Raji (cell line): ENCODE results near the gene TGFBRAP1.

Experiments
- POLR2A ChIP-seq: IDR thresholded peaks from 2 replicates; pipeline ENCODE4 v1.6.1; 2011; ENCODE audit warnings: low read depth, low read length, control low read depth; ENCODE audit not compliant: insufficient read depth

The TGFBRAP1 gene, protein sequence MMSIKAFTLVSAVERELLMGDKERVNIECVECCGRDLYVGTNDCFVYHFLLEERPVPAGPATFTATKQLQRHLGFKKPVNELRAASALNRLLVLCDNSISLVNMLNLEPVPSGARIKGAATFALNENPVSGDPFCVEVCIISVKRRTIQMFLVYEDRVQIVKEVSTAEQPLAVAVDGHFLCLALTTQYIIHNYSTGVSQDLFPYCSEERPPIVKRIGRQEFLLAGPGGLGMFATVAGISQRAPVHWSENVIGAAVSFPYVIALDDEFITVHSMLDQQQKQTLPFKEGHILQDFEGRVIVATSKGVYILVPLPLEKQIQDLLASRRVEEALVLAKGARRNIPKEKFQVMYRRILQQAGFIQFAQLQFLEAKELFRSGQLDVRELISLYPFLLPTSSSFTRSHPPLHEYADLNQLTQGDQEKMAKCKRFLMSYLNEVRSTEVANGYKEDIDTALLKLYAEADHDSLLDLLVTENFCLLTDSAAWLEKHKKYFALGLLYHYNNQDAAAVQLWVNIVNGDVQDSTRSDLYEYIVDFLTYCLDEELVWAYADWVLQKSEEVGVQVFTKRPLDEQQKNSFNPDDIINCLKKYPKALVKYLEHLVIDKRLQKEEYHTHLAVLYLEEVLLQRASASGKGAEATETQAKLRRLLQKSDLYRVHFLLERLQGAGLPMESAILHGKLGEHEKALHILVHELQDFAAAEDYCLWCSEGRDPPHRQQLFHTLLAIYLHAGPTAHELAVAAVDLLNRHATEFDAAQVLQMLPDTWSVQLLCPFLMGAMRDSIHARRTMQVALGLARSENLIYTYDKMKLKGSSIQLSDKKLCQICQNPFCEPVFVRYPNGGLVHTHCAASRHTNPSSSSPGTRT

GRCh38 chr2:105329561-105330495, at the start of gene TGFBRAP1:
TSS of gene TGFBRAP1 (minus strand) at chr2:105329735. CDS start at chr2:105308301, 21,434 bp downstream.
- TF ChIP-seq POLR2A, result peak; percentile 67

DNA sequence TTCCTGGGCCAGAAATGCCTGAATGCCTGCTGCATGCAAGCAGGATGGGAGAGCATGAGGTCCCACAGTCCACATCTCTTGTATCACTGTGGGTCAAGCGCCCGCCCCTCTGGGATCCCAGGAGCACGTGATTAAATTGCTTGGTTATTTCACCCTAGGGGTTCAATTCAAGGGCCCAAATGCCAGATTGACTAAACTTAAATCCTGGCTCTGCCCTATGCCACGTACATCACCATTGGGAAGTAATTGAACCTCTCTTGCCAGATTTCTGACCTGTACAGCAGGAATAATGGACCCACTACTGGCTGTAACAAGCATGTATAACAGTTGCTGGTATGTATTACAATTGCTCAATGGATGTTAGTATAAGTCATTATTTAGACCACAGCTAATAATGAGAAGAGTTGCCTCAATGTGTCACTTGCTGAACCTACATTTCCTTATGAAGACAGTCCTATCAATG, 49.4 kb upstream of the TGFBRAP1 start:
- TF ChIP-seq POLR2A, result no peak

GRCh38 chr2:105378276-105378840, 48.8 kb upstream of the TGFBRAP1 start:
- TF ChIP-seq POLR2A, result no peak

GRCh38 chr2:105377871-105378270, 48.3 kb upstream of the TGFBRAP1 start:
- no peak for TF ChIP-seq POLR2A

DNA sequence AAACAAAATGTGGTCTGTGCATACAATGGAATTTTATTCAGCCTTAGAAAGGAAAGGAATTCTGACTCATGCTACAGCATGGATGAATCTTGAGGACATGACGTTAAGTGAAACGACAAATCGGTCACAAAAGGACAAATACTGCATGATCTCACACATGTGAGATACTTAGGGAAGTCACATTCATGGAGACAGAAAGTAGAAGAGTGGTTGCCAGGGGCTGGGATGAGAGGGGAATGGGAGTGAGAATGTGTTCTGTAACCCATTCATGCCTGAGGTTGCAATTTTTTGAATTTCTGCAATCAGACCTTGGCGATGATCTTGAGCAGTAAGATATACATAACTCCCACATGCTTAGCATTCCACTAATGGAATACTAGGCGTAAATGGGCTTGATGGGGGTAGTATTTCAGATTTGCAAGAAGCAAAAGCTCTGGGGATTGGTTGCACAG, 47.3 kb upstream of the TGFBRAP1 start:
- no peak for TF ChIP-seq POLR2A

DNA sequence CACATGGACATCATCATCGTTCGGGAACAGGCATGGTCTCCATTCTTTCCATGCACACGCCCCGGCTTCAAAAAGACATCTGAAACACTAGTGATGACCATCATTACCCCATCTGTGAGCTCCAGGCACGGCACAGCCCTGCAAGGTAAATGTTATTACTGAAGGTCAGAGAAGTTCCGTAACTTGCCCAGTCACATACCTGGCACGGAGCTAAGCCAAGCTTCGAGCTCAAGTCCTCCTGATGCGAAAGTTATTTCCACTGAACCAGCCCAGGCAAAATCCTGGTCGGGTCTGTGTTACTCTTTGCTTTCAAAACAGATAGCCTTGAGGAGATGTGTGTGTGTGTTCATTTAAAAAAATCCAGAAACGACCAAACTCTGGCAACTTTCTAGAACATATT, 46.5 kb upstream of the TGFBRAP1 start:
- TF ChIP-seq POLR2A, result no peak

- no peak for TF ChIP-seq POLR2A
These were observed 45.5 kb upstream of the TGFBRAP1 start for GRCh38 chr2:105375001-105375561.

DNA sequence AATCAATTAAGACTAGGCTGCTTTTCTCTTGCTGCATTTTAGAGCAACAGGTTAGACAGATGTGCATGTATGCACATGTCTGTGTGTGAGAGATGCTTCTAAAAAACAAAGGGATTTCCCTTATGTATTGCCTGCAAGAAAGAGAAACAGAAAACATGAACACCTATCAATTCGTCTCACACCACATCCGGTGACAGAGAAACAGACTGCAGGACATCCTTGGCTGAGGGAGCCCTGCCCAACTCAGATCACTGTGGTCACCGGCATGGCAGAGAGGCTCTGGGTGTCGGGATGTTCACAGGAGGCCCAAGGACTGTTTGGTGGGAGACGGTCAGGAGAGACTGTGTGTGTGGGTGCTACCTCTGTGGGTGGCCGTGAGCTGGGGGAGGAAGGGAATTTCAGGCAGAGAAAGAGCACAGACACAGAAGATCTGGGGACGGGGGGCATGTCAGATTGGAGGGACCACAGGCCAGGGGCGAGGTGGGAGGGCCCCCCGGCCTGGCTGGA, 44.4 kb upstream of the TGFBRAP1 start:
- TF ChIP-seq POLR2A, result no peak

DNA sequence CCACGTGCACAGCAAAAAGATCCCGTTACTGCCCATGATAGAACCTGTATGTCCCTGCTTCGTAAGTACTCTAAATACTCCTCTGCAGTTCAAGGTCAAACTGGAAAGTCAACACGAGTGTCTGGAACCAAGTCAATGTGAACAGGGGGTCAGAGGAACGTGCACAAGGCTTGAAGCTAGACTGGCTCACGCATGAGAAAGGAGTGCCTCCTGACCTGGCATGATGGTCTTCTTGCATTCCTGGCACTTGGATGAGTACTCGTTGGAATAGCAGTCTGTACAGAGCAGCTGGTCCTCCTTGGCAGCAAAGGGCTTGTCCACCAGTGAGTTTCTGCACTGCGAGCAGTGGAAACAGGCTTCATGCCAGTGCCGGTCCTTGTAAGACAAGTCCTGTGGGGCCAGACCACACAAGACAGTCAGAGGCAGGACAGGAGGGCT, 43.8 kb upstream of the TGFBRAP1 start:
- TF ChIP-seq POLR2A, result no peak

- TF ChIP-seq POLR2A, result no peak
These were observed 42.3 kb upstream of the TGFBRAP1 start for GRCh38 chr2:105371810-105372209.

DNA sequence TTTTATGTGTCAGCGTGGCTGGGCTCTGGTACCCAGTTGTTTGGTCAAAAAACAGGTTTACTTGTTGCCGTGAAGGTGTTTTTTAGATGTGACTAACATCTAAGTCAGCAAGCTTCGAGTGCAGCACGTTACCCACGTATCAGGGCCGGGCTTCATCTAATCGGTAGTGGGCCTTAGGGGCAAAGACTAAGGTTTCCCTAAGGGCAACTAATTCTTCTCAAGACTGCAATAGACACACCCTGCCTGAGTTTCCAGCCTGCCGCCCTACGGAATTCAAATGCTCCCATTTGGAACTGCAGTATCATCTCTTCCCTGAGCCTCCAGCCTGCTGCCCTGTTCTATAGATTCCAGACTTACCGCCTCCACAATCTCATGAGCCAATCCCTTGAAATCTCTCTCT, 41.6 kb upstream of the TGFBRAP1 start:
- TF ChIP-seq POLR2A, result no peak

DNA sequence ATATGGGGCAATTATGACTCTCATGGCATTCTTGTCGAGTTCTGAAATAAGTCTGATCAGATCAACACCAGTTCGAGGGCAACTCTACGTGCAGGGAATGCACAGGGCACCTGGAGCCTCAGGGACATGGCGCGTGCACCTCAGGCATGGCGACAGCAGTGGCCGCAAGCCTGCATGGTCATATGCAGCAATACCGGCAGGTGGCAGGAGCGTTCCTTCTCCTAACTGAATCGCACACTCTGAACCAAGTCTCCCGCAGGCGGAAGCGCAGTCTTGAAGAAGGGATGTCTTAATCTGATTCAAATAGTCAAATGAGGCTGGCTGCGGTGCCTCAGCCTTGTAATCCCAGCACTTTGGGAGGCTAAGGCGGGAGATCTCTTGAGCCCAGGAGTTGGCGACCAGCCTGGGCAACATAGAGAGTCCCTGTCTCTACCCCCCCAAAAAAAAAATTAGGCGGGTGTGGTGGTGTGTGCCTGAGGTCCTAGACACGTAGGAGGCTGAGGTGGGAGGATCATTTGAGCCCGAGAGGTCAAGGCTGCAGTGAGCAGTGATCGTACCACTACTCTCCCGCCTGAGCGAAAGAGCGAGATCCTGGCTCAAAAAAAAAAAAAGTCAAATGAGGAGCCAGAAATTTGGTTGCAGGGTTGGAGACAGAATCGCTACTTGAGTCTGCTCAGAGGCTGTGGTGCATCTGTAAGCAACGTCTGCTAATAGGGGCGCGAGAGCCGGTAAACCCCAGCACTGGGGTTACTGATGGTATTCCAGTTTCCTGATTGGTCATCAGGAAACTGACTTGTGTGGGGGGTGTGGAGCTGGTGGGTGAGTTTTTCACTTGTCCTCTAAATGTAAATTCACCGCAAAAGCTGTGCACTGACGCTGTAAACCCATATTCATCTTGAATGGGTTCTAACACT, 40.5 kb upstream of the TGFBRAP1 start:
- no peak for TF ChIP-seq POLR2A
